ENCODE results near the gene SLC22A12.

DNA sequence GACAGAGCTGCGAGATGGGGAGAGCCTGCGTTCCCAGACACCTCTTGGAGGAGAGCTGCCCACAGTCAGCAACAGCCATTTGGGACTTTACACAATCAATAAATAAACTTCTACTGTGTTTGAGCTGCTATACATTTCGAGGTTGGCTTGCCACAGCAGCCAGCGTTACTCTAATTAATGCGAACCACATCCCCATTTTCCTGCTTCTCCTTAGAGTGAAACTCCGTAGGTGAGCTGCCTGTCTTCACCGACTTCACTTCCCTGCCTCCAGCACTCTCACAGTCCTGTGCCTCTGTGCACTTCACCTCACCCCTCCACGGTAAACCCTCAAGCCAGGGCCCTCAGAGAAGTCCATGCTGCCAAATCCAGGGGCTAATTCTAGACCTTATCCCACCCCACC, 5.9 kb upstream of the SLC22A12 start:
- TF ChIP-seq, protein P1, sequence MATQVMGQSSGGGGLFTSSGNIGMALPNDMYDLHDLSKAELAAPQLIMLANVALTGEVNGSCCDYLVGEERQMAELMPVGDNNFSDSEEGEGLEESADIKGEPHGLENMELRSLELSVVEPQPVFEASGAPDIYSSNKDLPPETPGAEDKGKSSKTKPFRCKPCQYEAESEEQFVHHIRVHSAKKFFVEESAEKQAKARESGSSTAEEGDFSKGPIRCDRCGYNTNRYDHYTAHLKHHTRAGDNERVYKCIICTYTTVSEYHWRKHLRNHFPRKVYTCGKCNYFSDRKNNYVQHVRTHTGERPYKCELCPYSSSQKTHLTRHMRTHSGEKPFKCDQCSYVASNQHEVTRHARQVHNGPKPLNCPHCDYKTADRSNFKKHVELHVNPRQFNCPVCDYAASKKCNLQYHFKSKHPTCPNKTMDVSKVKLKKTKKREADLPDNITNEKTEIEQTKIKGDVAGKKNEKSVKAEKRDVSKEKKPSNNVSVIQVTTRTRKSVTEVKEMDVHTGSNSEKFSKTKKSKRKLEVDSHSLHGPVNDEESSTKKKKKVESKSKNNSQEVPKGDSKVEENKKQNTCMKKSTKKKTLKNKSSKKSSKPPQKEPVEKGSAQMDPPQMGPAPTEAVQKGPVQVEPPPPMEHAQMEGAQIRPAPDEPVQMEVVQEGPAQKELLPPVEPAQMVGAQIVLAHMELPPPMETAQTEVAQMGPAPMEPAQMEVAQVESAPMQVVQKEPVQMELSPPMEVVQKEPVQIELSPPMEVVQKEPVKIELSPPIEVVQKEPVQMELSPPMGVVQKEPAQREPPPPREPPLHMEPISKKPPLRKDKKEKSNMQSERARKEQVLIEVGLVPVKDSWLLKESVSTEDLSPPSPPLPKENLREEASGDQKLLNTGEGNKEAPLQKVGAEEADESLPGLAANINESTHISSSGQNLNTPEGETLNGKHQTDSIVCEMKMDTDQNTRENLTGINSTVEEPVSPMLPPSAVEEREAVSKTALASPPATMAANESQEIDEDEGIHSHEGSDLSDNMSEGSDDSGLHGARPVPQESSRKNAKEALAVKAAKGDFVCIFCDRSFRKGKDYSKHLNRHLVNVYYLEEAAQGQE (IDR thresholded peaks at IDR 0.05; ENCODE audit: unreplicated experiment): no peak
- TF ChIP-seq, protein P2, sequence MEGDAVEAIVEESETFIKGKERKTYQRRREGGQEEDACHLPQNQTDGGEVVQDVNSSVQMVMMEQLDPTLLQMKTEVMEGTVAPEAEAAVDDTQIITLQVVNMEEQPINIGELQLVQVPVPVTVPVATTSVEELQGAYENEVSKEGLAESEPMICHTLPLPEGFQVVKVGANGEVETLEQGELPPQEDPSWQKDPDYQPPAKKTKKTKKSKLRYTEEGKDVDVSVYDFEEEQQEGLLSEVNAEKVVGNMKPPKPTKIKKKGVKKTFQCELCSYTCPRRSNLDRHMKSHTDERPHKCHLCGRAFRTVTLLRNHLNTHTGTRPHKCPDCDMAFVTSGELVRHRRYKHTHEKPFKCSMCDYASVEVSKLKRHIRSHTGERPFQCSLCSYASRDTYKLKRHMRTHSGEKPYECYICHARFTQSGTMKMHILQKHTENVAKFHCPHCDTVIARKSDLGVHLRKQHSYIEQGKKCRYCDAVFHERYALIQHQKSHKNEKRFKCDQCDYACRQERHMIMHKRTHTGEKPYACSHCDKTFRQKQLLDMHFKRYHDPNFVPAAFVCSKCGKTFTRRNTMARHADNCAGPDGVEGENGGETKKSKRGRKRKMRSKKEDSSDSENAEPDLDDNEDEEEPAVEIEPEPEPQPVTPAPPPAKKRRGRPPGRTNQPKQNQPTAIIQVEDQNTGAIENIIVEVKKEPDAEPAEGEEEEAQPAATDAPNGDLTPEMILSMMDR (conservative IDR thresholded peaks at IDR 0.05; ENCODE audit: low read depth in 2 of 2): no peak
- TF ChIP-seq POLR2AphosphoS5 (IDR thresholded peaks at IDR 0.05; ENCODE audit: low read depth) (no peak), EZH2phosphoT487 (IDR thresholded peaks at IDR 0.05; ENCODE audit: unreplicated experiment) (no peak), EZH2 (IDR thresholded peaks at IDR 0.05; ENCODE audit: low read depth, unreplicated experiment) (no peak), JUNB (IDR thresholded peaks at IDR 0.05; ENCODE audit: unreplicated experiment) (no peak), NANOG (IDR thresholded peaks at IDR 0.05; ENCODE audit: borderline replicate concordance) (no peak), CREB1 (CRISPR knock-in tag; IDR thresholded peaks at IDR 0.05; ENCODE audit: low read depth) (no peak)
- TF ChIP-seq, protein P3, sequence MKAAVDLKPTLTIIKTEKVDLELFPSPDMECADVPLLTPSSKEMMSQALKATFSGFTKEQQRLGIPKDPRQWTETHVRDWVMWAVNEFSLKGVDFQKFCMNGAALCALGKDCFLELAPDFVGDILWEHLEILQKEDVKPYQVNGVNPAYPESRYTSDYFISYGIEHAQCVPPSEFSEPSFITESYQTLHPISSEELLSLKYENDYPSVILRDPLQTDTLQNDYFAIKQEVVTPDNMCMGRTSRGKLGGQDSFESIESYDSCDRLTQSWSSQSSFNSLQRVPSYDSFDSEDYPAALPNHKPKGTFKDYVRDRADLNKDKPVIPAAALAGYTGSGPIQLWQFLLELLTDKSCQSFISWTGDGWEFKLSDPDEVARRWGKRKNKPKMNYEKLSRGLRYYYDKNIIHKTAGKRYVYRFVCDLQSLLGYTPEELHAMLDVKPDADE (IDR thresholded peaks at IDR 0.05): no peak
